Medulla oblongata (tissue), 1 donor: Measurements from ENCODE around the gene KCNG3.
A peak's percentile ranks its signal among the peaks of the same experiment; 100 is the strongest.

Experiments
- DNase-seq: peaks from one replicate; pipeline ENCODE4 v3.0.0-alpha.2; 2015; ENCODE audit errors: extremely low spot score

KCNG3 gene

DNA sequence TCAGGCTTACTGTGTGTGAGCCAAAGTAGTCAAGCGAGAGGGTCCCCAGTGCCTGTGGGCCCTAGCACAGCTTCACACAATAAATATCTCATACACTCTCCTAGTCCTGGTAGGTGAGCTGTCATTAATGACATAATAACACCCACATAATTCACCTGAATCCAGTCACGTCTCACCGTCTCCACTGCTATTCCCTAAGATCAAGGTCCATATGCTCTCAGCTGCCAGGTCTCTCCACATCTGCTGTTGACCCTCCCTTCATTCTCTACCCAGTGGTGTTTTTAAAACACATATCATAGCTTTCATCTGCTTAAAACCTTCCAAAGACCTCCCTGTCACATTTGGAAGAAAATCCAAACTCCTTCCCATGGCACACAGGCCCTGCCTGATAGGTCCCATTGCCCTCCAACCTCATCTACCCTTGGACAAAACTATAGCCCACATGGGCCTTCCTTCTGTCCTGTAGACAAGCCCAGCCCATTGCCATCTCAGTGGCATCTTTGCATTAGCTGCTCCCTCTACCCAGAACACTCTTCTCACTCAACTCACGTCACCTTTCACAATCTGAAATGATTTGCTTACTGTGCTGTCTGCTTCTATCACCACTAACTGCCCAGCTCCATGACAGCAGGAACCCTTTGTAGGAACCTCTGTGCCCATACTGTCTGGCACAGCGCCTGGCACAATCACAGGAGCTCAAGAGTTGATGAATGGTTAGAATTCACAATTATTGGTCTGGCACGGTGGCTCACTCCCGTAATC is 7.5 kb downstream of the KCNG3 start:
- DNase-seq = no peak

DNA sequence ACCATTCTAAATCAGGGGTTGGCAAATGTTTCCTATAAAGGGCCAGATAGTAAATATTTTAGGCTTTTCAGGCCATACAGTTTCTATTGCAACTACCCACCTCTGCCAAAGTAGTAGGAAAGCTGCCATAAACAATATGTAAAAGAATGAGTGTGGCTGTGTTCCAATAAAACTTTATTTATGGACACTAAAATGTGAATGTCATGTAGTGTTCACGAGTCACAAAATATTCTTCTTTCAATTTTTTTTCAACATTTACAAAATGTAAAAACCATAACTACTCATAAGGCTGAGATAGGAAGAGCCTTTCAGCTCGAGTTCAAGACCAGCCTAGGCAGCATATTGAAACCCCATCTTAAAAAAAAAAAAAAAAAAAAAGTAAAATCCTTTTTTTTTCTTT is 13.4 kb downstream of the KCNG3 start:
- no peak for DNase-seq

DNA sequence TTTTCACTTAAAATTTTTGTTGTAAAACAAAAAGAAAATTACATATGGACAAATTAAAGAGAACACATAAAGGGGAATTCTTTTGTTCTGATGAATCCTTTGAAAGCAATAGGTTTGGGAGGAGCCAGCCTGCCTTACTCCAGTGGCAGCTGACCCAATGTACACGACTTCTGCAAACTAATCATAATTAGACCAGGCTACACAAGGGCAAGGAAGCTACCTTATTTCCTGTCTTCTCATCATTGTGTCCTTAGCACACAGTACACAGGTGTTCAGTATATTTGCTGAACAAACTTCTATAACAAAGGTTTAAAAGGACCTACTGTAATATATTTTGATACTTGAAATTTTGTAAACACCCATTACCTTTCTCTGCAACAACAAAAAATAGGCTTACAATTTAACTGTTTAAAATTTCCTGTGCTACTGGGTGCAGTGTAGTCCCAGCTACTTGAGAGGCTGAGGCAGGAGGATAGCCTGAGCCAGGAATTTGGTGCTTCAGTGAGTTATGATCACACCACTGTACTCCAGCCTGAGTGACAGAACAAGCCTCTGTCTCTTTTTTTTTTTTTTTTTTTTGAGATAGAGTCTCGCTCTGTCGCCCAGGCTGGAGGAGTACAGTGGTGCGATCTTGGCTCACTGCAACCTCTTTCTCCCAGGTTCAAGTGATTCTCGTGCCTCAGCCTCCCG is 18.9 kb downstream of the KCNG3 start:
- no peak for DNase-seq

DNA sequence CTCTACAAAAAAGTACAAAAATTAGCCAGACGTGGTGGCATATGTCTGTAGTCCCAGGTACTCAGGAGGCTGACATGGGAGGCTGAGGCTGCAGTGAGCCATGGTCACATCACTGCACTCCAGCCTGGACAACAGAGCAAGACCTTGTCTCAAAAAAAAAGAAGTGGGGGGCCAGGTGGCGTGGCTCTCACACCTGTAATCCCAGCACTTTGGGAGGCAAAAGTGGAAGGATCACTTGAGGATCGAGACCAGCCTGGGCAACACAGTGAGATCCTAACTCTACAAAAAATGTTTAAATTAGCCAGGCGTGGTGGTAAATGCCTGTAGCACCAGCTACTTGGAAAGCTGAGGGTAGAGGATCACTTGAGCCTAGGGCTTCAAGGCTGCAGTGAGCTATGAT is 23.1 kb downstream of the KCNG3 start:
- no peak for DNase-seq

DNA sequence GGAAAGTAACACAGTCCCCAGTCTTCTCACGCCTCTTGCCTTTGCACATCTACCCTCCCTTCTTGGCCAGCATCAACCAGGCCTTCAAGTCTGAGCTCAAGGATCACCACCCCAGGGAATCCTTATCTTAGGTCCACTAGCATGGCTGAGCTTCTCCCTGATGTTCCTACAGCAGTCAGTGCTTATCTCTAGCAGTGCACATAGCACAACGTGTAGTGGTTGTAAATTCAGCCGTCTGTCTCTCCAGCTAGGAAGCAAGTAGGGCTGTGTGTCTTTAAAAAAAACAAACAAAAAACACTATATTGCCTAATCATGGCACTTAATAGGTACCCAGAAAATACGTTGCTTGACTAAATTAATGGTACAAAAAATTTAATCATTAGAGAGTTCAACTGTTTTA is 29.2 kb downstream of the KCNG3 start:
- DNase-seq = no peak

DNA sequence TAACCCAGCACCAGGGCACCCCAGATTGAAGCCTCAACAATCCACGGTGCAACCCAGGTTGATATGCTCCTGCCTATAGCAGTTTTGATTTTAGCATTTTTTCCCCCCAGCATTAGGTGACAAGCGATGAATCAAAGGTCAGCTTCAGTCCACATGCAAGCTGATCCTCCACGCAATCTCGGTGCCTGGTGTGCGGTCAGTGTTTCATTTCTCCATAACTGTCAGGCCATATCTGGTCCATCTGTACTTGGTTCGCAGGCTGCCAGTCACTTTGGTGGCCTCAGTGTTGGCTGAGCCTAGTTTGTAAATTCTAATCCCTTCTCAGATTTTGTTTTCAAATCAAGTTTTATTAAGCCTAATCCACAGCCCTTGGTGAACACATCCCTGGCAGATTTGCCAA is 30.2 kb downstream of the KCNG3 start:
- no peak for DNase-seq

DNA sequence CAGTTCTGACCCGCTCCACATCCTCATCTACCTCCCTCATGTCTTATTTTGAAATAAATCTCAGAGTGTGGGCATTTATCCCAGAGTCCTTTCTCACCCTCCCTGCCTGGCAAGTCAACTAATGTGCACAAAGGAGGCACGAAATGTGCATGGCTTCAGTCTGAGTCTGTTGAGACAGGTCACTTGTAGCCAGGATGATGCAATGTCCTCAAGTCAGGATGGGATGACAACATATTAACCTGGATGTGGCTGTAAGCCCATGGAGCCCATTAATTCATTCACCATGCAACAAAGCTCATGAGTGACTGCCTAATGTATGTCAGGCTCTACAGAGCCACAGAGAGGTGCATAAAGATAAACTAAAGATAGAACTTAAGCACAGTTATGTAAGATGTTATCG is 34.5 kb downstream of the KCNG3 start:
- DNase-seq = no peak

DNA sequence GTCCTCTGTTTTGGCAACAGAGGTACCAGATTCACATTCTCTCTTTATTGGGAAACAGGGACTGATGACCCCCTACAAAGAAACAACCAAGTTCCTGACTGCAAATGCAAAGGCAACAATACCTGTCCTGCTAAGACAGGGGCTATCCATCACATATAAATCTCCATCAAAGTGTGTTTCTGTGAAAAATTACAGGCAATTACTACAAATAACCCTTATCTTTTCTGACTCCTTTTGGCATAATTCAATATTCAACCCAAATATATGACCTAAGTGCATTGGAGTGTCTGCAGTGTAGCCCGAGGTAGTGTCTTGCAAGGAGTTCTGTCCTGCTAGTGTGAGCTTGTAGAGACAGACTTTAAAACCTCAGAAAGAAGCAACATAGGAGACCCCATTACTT is 35.4 kb downstream of the KCNG3 start:
- DNase-seq = no peak

DNA sequence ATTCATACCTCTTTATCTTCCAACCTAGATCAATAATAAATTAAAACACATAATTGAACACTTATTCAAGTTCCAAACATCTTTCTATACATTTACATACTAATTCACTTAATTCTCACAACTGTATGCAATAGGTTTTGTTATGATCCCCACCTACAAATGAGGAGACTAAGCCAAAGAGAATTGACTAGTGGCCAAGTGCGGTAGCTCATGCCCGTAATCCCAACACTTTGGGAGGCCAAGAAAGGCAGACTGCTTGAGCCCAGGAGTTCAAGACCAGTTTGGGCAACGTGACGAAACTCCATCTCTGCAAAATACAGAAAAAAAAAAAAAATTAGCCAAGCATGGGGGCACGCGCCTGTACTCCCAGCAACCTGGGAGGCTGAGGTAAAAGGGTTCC is 36.8 kb downstream of the KCNG3 start:
- no peak for DNase-seq

DNA sequence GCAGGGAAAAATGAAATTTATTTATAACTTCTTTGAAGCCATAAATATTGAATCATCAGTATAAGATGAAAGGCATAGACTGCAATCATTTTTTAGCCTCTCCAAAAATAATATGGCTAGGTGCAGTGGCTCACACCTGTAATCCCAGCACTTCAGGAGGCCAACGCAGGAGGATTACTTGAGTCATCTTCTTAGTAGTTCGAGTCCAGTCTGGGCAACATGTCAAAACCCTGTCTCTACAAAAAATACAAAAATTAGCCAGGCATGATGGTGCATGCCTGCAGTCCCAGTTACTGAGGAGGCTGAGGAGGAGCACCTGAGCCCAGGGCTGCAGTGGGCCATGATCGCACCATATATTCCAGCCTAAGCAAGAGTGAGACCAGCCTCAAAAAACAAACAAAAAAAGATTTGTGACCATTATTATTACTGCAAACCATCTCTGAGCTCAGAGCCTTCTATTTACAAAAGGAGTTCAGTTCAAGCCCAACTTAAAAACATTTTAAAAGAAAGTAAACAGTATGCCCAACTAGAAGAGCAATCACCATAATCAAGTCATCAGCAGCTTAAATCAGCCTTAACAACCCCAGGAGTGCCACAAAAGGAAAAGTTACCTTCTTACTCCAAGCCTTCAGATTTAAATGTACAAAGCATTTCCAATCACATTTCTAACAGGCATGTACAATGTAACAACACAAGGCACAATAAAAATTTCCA is 37.5 kb downstream of the KCNG3 start:
- DNase-seq = no peak

DNA sequence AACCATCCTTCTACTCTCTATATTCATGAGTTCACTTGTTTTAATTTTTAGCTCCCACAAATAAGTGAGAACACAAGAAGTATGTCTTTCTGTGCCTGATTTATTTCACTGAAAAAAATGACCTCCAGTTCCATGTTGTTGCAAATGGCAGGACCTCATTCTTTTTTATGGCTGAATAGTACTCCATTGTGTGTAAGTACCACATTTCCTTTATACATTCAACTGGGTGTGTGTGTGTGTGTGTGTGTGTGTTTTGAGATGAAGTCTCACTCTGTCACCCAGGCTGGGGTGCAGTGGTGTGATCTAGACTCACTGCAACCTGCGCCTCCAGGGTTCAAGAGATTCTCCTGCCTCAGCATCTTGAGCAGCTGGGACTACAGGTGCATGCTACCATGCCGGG is 41.2 kb downstream of the KCNG3 start:
- DNase-seq = no peak

DNA sequence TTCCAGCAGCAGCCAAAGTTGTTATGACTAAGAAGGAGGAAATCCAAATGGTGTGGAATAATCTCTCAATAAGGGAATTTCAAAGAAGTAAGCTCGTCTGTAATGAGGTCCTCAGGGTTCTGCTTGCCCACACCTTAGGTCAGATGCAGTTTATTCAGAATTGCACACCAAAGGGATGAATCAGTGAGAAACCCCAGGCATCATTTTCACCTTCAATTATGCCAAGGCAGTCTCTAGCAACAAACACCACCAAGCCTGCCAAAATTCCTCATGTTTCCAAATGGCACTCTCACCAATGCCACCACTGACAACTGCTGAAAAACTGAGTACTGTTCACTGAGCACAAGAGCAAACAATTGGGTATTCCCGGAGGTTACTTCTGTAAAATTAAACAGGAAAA is 43.6 kb downstream of the KCNG3 start:
- DNase-seq = no peak

DNA sequence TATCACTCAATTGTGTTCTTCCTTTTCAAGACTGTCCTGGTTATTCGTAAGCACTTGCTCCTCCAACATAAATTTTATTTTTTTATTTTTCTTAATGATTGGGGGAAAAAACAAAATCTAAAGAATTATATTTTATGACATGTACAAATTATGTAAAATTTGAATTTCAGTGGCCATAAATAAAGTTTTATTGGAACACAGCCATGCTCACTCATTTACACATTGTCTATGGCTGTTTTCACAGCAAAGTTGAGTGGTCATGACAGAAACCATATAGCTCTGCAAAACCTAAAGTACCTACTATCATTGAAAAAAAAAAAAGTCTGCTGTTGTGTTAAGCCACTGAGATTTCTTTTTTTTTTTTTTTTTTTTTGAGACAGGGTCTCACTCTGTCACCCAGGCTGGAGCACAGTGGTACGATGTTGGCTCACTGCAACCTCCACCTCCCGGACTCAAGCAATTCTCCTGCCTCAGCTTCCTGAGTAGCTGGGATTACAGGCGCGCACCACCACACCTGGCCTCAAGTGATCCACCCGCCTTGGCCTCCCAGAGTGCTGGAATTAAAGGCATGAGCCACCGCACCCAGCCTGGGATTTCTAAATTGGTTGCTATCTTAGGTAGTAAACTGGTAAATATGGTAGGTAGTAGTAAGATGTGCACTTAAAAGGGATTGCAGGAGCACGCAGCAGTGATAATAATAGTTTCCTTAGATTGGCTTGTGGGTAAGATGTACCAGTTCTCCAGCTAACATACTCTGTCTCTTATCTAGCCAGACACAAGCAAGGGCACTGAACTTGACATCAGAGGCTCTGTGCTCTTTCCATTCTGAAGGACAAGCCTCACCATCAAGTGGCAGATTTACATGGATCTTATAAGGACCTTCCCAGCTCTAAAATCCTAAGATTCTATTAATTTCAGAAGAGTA is 44.4 kb downstream of the KCNG3 start:
- DNase-seq = no peak

DNA sequence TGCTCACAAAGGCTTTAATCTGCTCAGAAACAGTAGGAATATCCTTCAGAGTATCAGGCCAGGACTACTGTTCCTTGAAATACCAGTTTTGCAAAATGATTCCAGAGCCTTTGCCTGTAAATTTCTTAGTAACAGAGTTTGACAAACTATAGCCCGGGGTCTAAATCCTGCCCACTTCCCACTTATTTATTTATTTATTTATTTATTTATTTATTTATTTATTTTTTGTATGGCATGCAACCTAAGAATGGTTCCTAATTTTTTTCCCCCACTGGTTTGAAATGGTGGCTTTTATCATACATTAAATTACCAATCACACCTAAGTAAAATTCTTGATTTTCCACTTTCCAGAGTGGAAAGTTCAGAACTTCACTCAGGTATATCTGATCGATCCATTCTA is 45.6 kb downstream of the KCNG3 start:
- DNase-seq = no peak

DNA sequence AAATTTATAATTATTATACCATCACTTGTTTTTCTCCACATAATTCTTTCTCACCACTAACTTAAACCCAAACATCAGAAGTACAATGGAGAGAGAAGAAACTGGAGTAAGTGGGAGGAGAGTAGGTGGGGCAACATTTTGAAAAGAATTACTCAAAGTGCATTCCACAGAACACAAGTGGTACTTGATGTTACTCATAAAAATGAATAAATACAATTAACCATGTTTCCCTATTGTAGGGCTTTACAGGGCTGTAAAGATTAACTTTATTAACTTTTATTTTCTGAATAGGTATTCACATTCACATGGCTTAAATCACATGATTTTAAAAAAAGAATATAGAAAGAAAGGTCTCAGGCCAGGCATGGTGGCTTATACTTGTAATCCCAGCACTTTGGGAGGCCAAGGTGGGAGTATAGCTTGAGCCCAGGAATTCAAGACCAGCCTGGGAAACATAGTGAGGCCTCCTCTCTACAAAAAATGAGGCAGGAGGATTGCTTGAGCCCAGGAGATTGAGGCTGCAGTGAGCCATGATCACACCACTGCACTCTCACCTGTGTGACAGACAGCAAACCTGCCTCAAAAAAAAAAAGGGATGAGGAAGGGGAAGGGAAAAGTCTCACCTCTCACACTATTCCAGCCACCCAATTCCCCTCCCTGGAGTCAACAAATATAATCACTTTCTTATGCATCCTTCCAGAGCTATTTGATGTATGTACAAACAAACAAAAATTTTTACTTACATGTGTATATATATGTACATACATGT is 47.1 kb downstream of the KCNG3 start:
- DNase-seq = no peak

DNA sequence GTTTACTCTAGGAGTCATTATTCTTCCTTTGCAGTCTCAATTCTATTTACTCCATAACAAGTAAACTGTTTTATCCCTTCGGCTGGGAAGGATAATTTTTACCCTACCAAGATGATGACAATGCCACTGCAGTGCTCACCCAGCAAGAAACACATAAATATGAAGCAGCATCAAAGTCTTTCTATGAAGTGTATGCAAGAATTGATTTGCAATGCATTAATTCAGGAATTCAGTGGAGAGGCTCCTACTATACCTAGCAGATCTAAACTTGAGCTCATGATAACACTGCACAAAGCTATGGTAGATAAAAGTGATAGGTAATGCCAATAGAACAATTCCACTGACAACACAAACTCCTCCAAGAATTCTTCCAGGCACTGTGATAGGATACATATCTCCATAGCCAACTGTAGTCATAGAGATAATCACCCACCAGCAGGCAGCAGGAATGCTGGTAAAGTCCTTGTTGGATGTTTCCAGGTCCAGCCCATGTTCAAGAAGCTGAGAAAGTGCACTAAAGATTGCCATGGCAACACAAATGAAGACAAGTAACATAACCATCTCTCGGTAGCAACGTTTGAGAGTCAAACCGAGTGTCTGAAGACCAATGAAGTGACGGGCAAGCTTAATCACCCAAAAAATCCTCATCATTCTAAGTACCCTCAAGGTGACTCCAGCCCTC is 49.9 kb downstream of the KCNG3 start:
- no peak for DNase-seq

DNA sequence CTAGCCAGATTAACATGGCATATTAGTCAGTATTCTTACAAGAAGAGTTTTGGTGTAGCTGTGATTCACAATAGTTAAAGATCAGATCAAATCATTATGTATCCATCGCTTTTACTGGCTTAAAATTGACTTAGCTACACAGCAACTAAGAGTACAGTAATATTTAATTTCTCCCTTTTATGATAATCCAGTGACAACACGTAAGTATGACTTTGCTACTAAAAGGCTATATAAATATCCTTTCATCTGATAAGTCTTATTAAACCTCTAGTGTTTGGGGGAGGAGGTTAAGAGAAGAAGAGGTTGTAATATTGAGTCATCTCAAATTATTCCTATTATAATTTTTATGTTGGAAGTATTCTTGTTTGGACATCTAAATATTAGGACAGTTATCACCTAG is 51.0 kb downstream of the KCNG3 start:
- no peak for DNase-seq

DNA sequence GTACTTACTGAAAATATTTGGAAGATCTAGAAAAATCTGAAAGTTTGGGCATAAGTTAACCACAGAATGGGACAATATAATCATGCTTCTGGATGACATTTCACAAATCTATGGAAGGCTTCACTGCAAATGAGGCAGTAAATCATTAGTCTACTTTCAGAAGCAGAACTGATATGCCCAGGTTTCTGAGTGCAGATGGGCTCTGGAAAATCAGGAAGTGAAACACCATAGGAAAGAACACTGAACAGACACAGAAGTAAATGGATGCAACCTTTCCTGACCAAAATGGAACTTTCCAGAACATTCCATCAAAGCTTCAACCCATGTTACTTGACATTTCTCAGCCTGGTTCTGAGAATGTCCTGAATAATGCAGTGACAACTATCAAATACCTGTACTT is 55.1 kb downstream of the KCNG3 start:
- peak; percentile 65 for DNase-seq

DNA sequence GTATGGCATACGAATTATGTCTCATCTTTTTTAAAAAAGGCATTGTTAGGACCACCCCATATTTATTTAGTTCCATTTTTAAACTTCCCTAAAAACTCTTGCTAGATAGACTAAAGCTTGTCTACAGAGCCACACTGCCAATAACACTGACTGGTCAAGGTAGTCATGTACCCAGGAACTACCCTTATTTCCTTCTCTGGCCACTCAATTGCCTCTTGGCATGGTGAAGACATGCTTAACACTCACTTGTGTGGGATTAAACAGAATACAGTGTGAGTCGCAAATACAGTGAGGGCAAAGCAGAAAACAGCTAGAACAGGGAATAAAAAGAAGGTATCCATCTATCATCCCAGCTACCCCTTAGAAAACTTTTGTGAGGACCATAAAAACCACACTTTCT is 57.4 kb downstream of the KCNG3 start:
- DNase-seq = no peak

DNA sequence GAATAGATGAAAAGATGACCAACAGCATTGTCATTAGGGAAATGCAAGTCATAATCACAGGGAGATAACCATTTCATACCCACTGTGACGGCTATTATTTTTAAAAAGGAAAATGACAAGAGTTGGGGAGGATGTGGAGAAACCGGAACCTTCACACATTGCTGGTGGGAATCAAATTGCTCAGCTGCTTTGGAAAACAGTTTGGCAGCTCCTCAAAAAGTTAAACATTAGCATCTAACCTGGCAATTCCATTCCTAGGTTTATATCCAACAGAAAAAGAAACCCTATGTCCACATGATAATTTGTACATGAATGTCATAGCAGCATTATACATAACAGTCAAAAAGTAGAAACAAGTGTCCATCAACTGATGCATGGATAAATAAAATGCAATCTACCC is 58.2 kb downstream of the KCNG3 start:
- DNase-seq = no peak

DNA sequence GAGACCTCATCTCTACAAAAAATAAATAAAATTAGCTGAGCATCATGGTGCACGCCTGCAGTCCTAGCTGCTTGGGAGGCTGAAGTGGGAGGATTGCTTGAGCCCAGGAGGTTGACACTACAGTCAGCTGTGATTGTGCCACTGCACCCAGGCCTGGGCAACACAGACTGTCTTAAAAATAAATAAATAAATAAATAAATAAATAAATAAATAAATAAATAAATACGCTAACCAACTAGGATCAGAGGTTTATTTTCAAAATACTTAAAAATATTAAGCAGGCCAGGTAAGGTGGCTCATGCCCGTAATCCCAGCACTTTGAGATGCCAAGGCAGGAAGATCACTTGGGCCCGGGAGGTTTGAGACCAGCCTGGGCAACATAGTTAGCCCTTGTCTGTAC is 63.6 kb downstream of the KCNG3 start:
- no peak for DNase-seq
